Heart right ventricle (tissue), 16 donors: ENCODE data around the gene IGFN1. TPM values are rescaled to one million over a fixed set of nuclear protein-coding genes. Genes with fewer than 3 reads are reported as not detected.

Experiments used
- ATAC-seq, 8 donors: fragments of 200-7000 bp; cut with Tn5 transposase; one replicate each; pipeline ENCODE4 v1.9.1; 2020; ENCODE audit warnings: mild to moderate bottlenecking in 8 of 8, moderate library complexity in 8 of 8, moderate number of reproducible peaks in 1 of 8
- DNase-seq, 2 donors: peaks; one replicate each; pipeline ENCODE4 v3.0.0-alpha.2; 2020
- H3K27ac ChIP-seq, 10 donors: fragments of 200-600 bp; sonication (generic) in 2 of 10; one replicate each; pipeline versions ENCODE4 v1.5.0 to v1.8.0; 2020 to 2022; ENCODE audit warnings: mild to moderate bottlenecking in 3 of 10
- H3K27me3 ChIP-seq, 7 donors: fragments of 200-600 bp; one replicate each; pipeline ENCODE4 v1.8.0; 2021 to 2022; ENCODE audit warnings: mild to moderate bottlenecking in 2 of 7
- H3K36me3 ChIP-seq, 9 donors: fragments of 200-600 bp; sonication (generic) in 1 of 9; one replicate each; pipeline versions ENCODE4 v1.5.0 to v1.8.0; 2020 to 2022; ENCODE audit warnings: mild to moderate bottlenecking in 2 of 9
- H3K4me1 ChIP-seq, 9 donors: fragments of 200-600 bp; sonication (generic) in 1 of 9; one replicate each; pipeline versions ENCODE4 v1.5.0 to v1.8.0; 2020 to 2022; ENCODE audit warnings: mild to moderate bottlenecking in 4 of 9
- H3K4me3 ChIP-seq, 10 donors: fragments of 200-600 bp; sonication (generic) in 2 of 10; one replicate each; pipeline versions ENCODE4 v1.5.0 to v1.8.0; 2020 to 2022; ENCODE audit warnings: mild to moderate bottlenecking in 7 of 10, moderate library complexity in 2 of 10
- H3K9me3 ChIP-seq, 11 donors: fragments of 200-600 bp in 10 of 11; sonication (generic) in 2 of 11; one replicate each; pipeline versions ENCODE4 v1.5.0 to v1.8.0; 2013 to 2022; ENCODE audit warnings: mild to moderate bottlenecking in 2 of 11, control low read depth in 1 of 11, moderate library complexity in 1 of 11
- CTCF ChIP-seq, 9 donors: fragments of 200-600 bp; sonication (generic) in 2 of 9; IDR thresholded peaks; one replicate each; pipeline versions ENCODE4 v1.5.0 to v1.8.0; 2021 to 2022; ENCODE audit warnings: antibody characterized with exemption in 9 of 9, mild to moderate bottlenecking in 5 of 9, moderate library complexity in 1 of 9
- WGBS, 2 donors: extraction: QIAGEN DNeasy Blood & Tissue Kit; methylation state at CpG; one replicate each; pipeline ENCODE4 v1.1.7; 2013; ENCODE audit warnings: inconsistent platforms in 1 of 2; 5-methylcytosine and 5-hydroxymethylcytosine counted together
- intact Hi-C, 10 donors: fragments of 100-400 bp; cut with DNase I; formaldehyde crosslinking; loops; one replicate each; pipeline versions ENCODE4 v1.11.1 to v1.14.2; 2022
- polyA plus RNA-seq, 2 donors: library from polyadenylated mRNA; stranded (reverse); fragments of 200-250 nt; gene quantifications; one replicate each; pipeline ENCODE4 v1.2.3, GENCODE V29; 2013
- total RNA-seq, 10 donors: library from RNA; stranded (reverse); fragmentation: NEBNext Ultra II Directional in 3 of 10; extraction: Animal tissue kit (Norgen Biotek cat#: 25700) in 3 of 10; gene quantifications; one replicate each; pipeline versions ENCODE4 v1.2.1 to v1.2.4, GENCODE V29; 2021 to 2023
- donor health status: Arrhythmogenic right ventricular cardiomyopathy.
- donor health status: ischemic (EF 13 %, LVEDD 7.1; RV severe dilation, severe dysfunction).
- donor health status: healthy with polysubstance abuse.
- donor health status: DM: no; HTN: yes; CAD: no.
- donor health status: DM: no; HTN: no; CAD: no.
- donor health status: ischemic (EF 25% LVEDD 6.9; RV normal size, moderate dysfunction).
- donor health status: ischemic (EF 25% LVEDD 5.7; RV mildly dilated, moderate dysfunction).
- donor health status: healthy.
- donor health status: DM: yes; HTN: yes; CAD: no.
- donor health status: Ischemic cardiomyopathy.
- donor health status: ischemic (EF 35%, LVEDD 5.7; RV mildly dilated, moderate dysfunction).
- donor health status: nonischemic (EF 11% LVEDD 7.7; RV severe dilation, severe dysfunction).
- donor health status: DM: yes; HTN: yes; CAD: no.
- donor health status: PGD.
- donor health status: ischemic (EF 29% LVEDD 5.4; RV normal size, mild dysfunction).
- donor health status: nonischemic (EF 23%, LVEDD 6.1; RV moderate dilation, normal function).

IGFN1 gene
- total and polyA plus RNA-seq, 12 donors, result 0.01 to 0.07 (median 0.02) TPM; not detected in 7

GRCh38 chr1:201175820-201176500 lies 14.7 kb upstream of the IGFN1 start:
- intact Hi-C loops, result no loop called here
- TF ChIP-seq CTCF (IDR thresholded peaks at IDR 0.05), result no peak
- no peak for DNase-seq

GRCh38 chr1:201176940-201177339 lies 13.7 kb upstream of the IGFN1 start:
- ATAC-seq (no peak), DNase-seq (no peak)
- no peak for TF ChIP-seq CTCF (IDR thresholded peaks at IDR 0.05)
- intact Hi-C loops, result no loop called here
- H3K27ac ChIP-seq, result no peak overlapping the region
- H3K4me1 ChIP-seq, result no peaks in the 10 kb centered on the region
- H3K27me3 ChIP-seq, result no peaks in the 10 kb centered on the region
- no peak overlapping the region for H3K4me3 ChIP-seq
- H3K36me3 ChIP-seq, result no peaks in the 10 kb centered on the region
- peaks cover 0 to 8% (median 0%) of the 10 kb centered on the region in 11 donors for H3K9me3 ChIP-seq
- WGBS, 2 donors, result 70 to 77% methylated on average over 2 of the region's 2 CpGs

More at GRCh38 chr1:201175820-201176500, 14.7 kb upstream of the IGFN1 start:
- Histone ChIP-seq H3K9me3 (peaks cover 0 to 8% (median 0%) of the 10 kb centered on the region in 11 donors), H3K36me3 (no peaks in the 10 kb centered on the region), H3K27me3 (no peaks in the 10 kb centered on the region), H3K4me3 (no peak overlapping the region), H3K27ac (no peak overlapping the region), H3K4me1 (peaks cover 0 to 9% (median 5%) of the 10 kb centered on the region in 9 donors)
- 86 to 89% methylated on average over 7 of the region's 7 CpGs for WGBS, 2 donors
- ATAC-seq, result no peak

GRCh38 chr1:201178718-201179117 lies 11.9 kb upstream of the IGFN1 start:
- H3K4me3 ChIP-seq, result no peak overlapping the region
- DNase-seq (no peak), ATAC-seq (no peak)
- TF ChIP-seq CTCF (IDR thresholded peaks at IDR 0.05), result no peak
- no peak overlapping the region for H3K27ac ChIP-seq
- intact Hi-C loops, result no loop called here
- H3K27me3 ChIP-seq, result peaks cover 0 to 1% (median 0%) of the 10 kb centered on the region in 7 donors
- peaks cover 0 to 8% (median 0%) of the 10 kb centered on the region in 11 donors for H3K9me3 ChIP-seq
- H3K4me1 ChIP-seq, result peaks cover 0 to 2% (median 0%) of the 10 kb centered on the region in 9 donors
- WGBS, 2 donors, result 61 to 82% methylated on average over 3 of the region's 3 CpGs
- H3K36me3 ChIP-seq, result no peaks in the 10 kb centered on the region

GRCh38 chr1:201180141-201180540 lies 10.5 kb upstream of the IGFN1 start:
- peaks cover 0 to 9% (median 0%) of the 10 kb centered on the region in 7 donors for H3K27me3 ChIP-seq
- no peak for DNase-seq
- H3K36me3 ChIP-seq, result no peaks in the 10 kb centered on the region
- peaks cover 0 to 15% (median 5%) of the 10 kb centered on the region in 9 donors for H3K4me1 ChIP-seq
- intact Hi-C loops, result no loop called here
- peaks cover 0 to 8% (median 0%) of the 10 kb centered on the region in 11 donors for H3K9me3 ChIP-seq
- H3K4me3 ChIP-seq, result no peak overlapping the region
- 45% methylated on average over 1 of the region's 1 CpG for WGBS, 2 donors
- TF ChIP-seq CTCF (IDR thresholded peaks at IDR 0.05), result no peak
- H3K27ac ChIP-seq, result no peak overlapping the region
- ATAC-seq, result no peak
